Measurements from ENCODE around the gene KBTBD12. TPM values are rescaled to one million over a fixed set of nuclear protein-coding genes. Genes with fewer than 3 reads are reported as not detected.

KBTBD12 gene
- total RNA-seq, 1 donor: under 0.01 TPM

DNA sequence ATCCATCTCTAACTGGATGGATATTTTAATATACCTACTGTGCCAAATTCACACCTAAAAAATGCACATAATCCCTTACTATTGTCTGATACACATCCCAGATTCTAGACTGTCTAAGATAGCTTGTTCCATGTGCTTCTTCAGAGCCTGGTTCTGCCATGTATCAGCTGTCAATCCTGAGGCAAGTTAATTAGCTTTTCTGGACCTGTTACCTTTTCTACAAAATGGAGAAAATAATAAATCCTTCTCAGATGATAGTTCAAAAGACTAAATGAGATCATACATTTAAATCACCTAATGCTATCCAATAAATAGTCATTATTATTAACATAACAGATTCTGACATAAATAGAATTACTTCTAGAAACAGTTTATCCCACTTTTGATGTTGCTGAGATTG, 66.1 kb downstream of the KBTBD12 start:
- DNase-seq (ENCODE audit: low read depth): no peak
- TF ChIP-seq, protein P1, sequence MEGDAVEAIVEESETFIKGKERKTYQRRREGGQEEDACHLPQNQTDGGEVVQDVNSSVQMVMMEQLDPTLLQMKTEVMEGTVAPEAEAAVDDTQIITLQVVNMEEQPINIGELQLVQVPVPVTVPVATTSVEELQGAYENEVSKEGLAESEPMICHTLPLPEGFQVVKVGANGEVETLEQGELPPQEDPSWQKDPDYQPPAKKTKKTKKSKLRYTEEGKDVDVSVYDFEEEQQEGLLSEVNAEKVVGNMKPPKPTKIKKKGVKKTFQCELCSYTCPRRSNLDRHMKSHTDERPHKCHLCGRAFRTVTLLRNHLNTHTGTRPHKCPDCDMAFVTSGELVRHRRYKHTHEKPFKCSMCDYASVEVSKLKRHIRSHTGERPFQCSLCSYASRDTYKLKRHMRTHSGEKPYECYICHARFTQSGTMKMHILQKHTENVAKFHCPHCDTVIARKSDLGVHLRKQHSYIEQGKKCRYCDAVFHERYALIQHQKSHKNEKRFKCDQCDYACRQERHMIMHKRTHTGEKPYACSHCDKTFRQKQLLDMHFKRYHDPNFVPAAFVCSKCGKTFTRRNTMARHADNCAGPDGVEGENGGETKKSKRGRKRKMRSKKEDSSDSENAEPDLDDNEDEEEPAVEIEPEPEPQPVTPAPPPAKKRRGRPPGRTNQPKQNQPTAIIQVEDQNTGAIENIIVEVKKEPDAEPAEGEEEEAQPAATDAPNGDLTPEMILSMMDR (IDR thresholded peaks at IDR 0.05; ENCODE audit: insufficient read depth, low read length): no peak

DNA sequence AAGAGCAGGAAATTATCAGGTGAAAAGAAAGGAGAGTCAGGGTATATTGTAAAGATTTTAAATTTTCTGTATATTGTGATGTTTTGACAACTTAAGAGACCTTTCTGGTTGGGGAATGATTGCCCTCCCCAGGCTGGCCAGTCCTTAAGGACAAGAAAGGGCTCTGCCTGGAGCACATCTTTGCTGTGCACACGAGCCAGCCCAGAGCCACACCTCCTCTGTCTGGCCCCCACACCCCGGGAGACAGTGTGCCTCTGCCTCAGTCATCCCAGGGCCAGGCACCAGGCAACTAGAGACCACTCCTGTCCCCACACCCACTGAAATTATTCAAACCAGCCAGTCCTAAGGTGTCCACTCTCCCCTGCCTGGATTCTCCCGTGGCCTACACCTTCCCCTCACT, 67.1 kb downstream of the KBTBD12 start:
- DNase-seq (ENCODE audit: low read depth): no peak
- H3K4me3 ChIP-seq (ENCODE audit: low read depth, low read length): no peak overlapping the region
- TF ChIP-seq, protein P1 (IDR thresholded peaks at IDR 0.05; ENCODE audit: insufficient read depth, low read length): no peak

More for the DNA sequence above, 66.1 kb downstream of the KBTBD12 start:
- H3K4me3 ChIP-seq (ENCODE audit: low read depth, low read length): no peak overlapping the region

DNA sequence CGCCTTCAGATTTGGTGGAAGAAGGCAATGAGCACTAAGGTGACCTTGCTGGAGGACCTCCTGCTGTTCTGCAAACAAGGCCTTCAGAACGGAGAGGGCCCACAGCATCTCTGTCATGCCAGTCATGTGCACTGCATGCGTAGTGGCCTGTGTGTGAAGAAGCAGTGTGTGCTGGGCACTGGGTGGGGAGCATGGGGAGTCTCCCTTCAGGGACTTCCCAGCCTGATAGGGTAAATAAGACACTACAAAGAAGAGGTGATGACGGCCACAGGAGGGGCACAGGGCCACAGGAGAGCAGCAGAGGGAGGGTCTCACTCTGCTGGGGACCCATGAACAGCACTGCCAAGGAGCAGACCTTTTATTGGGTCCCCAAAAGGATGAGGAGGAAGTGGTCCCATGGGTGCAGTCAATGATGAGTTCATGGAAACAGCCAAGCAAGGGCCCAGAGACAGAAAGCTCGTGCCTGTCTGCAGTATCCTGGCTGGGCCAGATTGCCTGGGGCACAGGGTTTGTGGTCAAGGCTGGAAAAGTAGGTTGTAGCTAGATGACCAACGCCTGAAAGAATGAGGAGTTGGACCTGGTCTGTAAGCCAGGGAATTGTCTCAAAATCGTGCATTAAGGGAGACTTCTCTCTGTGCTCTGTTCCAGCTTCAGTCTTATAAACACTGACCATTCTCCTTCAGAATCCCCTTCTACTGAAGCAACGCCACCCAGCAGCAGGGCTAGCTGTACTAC, 69.4 kb downstream of the KBTBD12 start:
- no peak overlapping the region for H3K4me3 ChIP-seq (ENCODE audit: low read depth, low read length)
- peak; percentile 57 for DNase-seq (ENCODE audit: low read depth)
- TF ChIP-seq, protein P1 (IDR thresholded peaks at IDR 0.05; ENCODE audit: insufficient read depth, low read length): no peak

DNA sequence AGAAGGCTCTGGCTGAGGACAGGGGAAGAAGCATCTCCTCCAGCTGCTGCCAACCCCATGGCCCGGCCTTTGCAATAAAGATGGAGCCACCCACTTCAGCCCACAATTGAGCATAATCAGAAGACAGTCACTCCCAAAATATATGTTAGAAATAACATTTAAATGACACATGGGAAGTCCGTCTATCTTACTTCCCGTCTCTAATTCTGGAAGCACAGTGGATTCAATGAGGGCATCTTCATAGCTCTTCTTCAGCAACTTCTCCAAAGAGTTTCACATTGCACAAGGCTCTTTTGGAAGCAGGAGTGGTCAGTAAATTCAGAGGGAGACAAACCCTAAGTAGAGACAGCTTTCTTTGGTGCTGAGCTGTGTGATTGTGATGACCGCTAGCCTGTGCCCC, 70.2 kb downstream of the KBTBD12 start:
- TF ChIP-seq, protein P1 (IDR thresholded peaks at IDR 0.05; ENCODE audit: insufficient read depth, low read length): no peak
- H3K4me3 ChIP-seq (ENCODE audit: low read depth, low read length): no peak overlapping the region
- no peak for DNase-seq (ENCODE audit: low read depth)

DNA sequence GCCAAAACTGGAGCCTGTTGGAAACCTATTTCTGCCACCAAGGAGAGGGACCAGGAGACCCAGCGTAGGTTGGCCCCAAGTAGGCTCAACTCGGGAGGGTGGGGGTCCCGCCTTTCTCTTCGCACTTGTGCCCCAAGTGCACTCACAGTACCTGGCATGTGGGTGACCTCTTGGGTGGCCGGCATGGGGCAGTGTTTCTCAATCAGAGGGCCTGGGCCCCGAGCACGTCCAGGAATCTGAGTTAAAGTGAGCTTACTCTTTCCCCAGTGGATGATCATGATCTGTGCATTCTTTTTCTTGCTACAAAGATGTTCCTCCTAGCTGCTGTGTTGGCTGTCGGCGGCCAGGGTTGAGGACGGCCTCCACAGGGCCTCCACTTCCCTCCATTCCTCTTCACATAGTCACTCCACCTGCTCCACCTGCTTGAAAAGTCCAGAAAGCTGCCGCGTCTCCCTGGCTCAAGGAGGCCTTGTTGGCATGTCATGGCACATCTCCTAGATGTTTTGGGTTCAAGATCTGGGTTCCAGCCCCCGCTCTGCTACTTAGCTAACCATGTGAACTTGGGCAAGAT, 70.7 kb downstream of the KBTBD12 start:
- no peak for DNase-seq (ENCODE audit: low read depth)
- TF ChIP-seq, protein P1 (IDR thresholded peaks at IDR 0.05; ENCODE audit: insufficient read depth, low read length): no peak
- no peak overlapping the region for H3K4me3 ChIP-seq (ENCODE audit: low read depth, low read length)

DNA sequence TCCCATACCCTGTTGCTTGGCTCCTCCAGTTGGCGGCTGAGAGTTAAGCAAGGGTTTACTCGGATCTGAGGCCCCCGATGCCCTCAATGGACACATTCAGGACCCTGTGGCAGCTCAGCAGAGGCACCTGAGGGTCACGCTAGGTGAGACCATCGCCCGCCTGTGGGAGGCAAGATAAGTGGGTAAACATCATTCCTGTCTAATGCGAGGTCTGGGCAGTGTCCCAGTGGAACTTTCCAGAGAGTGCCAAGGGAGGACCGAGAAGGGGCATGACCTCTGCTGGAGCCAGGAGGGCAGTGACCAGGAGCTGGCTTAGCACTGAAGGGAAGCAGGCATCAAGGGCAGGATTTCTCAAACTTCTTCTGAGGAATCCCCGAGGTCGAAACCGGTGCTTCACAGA, 71.8 kb downstream of the KBTBD12 start:
- no peak for DNase-seq (ENCODE audit: low read depth)
- H3K4me3 ChIP-seq (ENCODE audit: low read depth, low read length): no peak overlapping the region
- TF ChIP-seq, protein P1 (IDR thresholded peaks at IDR 0.05; ENCODE audit: insufficient read depth, low read length): no peak
